ENCODE measurements around the gene RNF26.
A peak's percentile ranks its signal among the peaks of the same experiment; 100 is the strongest.

Gene RNF26

GRCh38 chr11:119310682-119311052, 23.7 kb upstream of the RNF26 start:
- TF ChIP-seq POLR2A (IDR thresholded peaks at IDR 0.05; ENCODE audit: low read depth, low read length) (no peak), PAX5 (IDR thresholded peaks at IDR 0.05; ENCODE audit: insufficient read depth, low read length, severe bottlenecking) (no peak), POU2F2 (IDR thresholded peaks at IDR 0.05; ENCODE audit: low read depth, low read length) (no peak), POLR2AphosphoS5 (IDR thresholded peaks at IDR 0.05; ENCODE audit: low read depth, low read length) (no peak), SPI1 (IDR thresholded peaks at IDR 0.05; ENCODE audit: low read depth, low read length) (no peak), TAF1 (IDR thresholded peaks at IDR 0.05; ENCODE audit: low read depth, low read length) (no peak)
- FAIRE-seq (no peak), DNase-seq (ENCODE audit: insufficient read length, low spot score) (no peak)

DNA sequence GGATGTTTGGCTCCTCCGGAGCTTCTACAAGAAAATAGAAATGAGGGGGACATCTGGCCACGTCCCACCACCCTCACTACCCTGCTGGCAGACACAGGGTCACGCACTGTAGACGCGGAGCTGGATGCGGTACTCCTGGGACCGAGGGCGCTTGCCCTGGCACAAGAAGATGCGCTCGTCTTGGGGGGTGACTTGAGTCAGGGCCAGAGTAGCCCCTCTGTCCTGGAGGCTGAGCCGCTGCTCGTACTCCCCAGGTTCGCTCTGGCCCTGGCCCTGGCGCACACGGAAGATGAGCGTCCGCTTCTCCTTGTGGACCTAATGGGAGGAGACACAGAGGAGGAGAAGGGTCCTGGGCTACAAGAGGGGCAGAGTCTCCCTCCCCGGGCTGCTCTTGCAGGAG, 19.6 kb upstream of the RNF26 start:
- FAIRE-seq (no peak), DNase-seq (ENCODE audit: insufficient read length, low spot score) (no peak)
- TF ChIP-seq TAF1 (IDR thresholded peaks at IDR 0.05; ENCODE audit: low read depth, low read length), result no peak
- TF ChIP-seq PAX5 (IDR thresholded peaks at IDR 0.05; ENCODE audit: insufficient read depth, low read length, severe bottlenecking), result no peak
- TF ChIP-seq POU2F2 (IDR thresholded peaks at IDR 0.05; ENCODE audit: low read depth, low read length), result no peak
- no peak for TF ChIP-seq POLR2AphosphoS5 (IDR thresholded peaks at IDR 0.05; ENCODE audit: low read depth, low read length)
- TF ChIP-seq SPI1 (IDR thresholded peaks at IDR 0.05; ENCODE audit: low read depth, low read length), result no peak
- TF ChIP-seq POLR2A (IDR thresholded peaks at IDR 0.05; ENCODE audit: low read depth, low read length), result no peak

GRCh38 chr11:119315131-119316015, 19.0 kb upstream of the RNF26 start:
- DNase-seq (ENCODE audit: insufficient read length, low spot score) (no peak), FAIRE-seq (peak; percentile 82)

GRCh38 chr11:119316016-119316728, 18.2 kb upstream of the RNF26 start:
- DNase-seq (ENCODE audit: insufficient read length, low spot score) (no peak), FAIRE-seq (no peak)
- no peak for TF ChIP-seq POLR2A (IDR thresholded peaks at IDR 0.05; ENCODE audit: low read depth, low read length)
- TF ChIP-seq POU2F2 (IDR thresholded peaks at IDR 0.05; ENCODE audit: low read depth, low read length), result no peak
- no peak for TF ChIP-seq TAF1 (IDR thresholded peaks at IDR 0.05; ENCODE audit: low read depth, low read length)
- no peak for TF ChIP-seq POLR2AphosphoS5 (IDR thresholded peaks at IDR 0.05; ENCODE audit: low read depth, low read length)
- no peak for TF ChIP-seq PAX5 (IDR thresholded peaks at IDR 0.05; ENCODE audit: insufficient read depth, low read length, severe bottlenecking)
- no peak for TF ChIP-seq SPI1 (IDR thresholded peaks at IDR 0.05; ENCODE audit: low read depth, low read length)

More at GRCh38 chr11:119315131-119316015, 19.0 kb upstream of the RNF26 start:
- TF ChIP-seq POU2F2 (IDR thresholded peaks at IDR 0.05; ENCODE audit: low read depth, low read length) (no peak), PAX5 (IDR thresholded peaks at IDR 0.05; ENCODE audit: insufficient read depth, low read length, severe bottlenecking) (no peak), SPI1 (IDR thresholded peaks at IDR 0.05; ENCODE audit: low read depth, low read length) (no peak), TAF1 (IDR thresholded peaks at IDR 0.05; ENCODE audit: low read depth, low read length) (no peak), POLR2A (IDR thresholded peaks at IDR 0.05; ENCODE audit: low read depth, low read length) (no peak), POLR2AphosphoS5 (IDR thresholded peaks at IDR 0.05; ENCODE audit: low read depth, low read length) (no peak)

DNA sequence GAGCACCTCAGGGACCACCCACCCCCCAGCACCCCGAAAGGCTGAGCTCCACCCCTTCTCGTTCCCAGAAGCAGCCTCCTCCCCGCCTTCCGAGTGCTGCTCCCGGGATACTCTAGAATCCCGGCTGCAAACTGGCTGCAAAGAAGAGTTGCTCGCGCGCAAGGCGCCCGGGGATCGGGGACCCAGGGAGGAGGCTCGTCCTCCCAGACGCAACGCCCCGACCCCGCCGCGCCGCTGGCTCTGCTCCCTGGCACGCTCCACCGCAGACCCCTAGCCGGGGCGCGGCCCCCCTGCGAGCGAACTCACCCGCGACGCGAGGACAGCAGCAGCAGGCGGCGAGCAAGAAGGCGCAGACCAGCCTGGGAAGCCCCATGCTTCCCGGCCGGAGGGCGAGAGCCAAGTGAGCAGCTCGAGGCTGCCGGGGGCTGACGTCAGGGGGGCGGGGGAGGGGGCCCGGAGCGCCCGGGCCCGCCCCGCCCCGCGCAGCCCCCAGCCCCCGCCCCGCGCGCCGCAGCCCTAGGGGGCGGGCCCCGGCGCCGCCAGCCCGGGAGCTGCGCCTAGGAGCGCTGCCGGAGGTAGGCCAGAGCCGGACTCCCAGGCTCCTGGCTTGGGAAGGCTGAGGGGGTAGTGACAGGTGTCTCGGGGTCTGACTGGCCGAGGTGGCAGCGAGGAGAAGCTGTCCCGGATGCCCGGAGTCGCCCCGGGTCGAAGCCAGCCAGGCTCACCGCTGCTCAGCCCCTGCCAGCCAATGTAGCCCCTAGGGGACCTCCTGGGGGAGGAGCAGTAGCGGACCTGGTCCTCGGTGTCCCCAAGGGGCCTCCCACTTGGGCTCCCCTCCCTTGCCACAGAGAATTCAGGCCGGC, 17.4 kb upstream of the RNF26 start, which contains the start of gene MCAM:
Gene MCAM (minus strand): TSS at position 402 of the 863 bp plus-strand sequence. CDS start 29 bp downstream, at position 373.
- no peak for FAIRE-seq
- peak; percentile 21 for DNase-seq (ENCODE audit: insufficient read length, low spot score)
- TF ChIP-seq TAF1 (IDR thresholded peaks at IDR 0.05; ENCODE audit: low read depth, low read length) (no peak), PAX5 (IDR thresholded peaks at IDR 0.05; ENCODE audit: insufficient read depth, low read length, severe bottlenecking) (no peak)

DNA sequence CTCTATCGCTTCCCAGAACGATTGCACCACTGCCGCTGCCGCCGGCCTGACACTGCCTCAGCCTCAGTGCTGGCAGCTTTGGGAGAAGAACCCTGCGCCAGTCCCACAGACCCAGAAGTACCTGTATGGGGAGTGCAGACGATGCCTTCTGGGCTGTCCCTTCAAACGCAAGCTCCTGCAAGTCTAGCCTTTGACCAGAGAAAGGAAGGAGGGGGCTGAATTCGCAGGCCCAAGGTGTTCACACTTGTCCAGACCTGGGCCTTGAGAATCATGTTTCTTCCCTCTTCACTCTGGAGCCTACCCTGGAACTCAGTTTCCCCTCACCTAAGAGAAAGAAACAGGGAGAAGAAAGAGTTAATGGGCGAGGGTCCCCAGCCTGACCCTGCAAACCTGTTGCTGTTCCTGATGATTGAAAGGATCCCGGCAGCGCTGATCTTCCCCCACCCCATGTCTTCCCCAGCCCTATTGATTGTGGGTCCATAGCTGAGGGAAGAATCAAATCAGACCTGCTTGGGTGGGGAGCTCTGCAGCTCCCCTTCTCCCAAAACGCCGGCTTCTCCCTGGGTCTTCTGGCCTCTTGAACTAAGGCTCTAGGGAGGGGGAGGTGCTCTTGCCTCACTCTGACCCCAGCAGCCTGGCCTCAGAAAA, 16.6 kb upstream of the RNF26 start:
- FAIRE-seq (no peak), DNase-seq (ENCODE audit: insufficient read length, low spot score) (no peak)

DNA sequence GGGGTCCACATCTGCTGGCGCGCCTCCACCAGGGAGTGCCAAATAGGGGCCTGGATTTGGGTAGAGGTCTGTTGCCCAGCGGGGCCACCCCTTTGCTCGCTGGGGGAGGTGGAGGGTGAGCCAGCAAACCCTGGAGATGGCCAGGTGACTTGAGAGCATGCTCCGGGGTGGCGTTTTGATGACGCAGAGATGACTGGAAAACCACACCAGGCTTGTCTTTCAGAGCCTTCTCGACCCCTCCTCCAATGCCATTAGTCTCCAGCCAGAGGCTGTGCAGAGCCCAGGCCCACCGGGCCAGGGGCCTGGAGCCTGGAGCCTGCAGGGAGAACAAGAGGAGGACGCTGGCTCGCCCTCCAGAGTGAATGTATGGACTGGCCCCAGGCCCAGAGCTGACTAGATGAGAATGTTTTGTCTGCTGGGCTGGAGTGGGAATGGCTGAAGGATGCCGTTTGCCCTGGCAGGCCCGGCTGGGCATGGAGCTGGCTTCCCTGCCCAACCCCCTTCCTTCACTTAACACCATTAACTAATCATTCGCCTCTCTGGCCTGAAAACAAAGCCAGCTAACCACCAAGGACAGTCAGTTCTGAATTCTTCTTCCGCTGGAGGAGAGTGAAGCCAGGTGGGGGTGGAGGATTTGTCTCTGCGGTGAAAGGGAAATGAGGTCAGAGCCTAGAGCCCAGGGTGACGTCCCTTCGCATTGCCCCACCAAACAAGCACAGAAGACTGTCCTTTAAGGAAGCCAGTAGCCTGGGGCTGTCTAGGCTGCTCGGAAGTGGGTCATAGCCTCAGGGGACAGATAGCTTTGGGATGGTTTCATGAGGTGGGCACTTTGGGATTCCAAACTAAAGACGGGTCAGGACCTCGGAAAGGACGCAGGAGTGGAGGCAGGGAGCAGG, 15.8 kb upstream of the RNF26 start:
- DNase-seq (ENCODE audit: insufficient read length, low spot score) (peak; percentile 7), FAIRE-seq (no peak)
- TF ChIP-seq SPI1 (IDR thresholded peaks at IDR 0.05; ENCODE audit: low read depth, low read length) (no peak), POLR2A (IDR thresholded peaks at IDR 0.05; ENCODE audit: low read depth, low read length) (no peak), PAX5 (IDR thresholded peaks at IDR 0.05; ENCODE audit: insufficient read depth, low read length, severe bottlenecking) (no peak), TAF1 (IDR thresholded peaks at IDR 0.05; ENCODE audit: low read depth, low read length) (no peak), POU2F2 (IDR thresholded peaks at IDR 0.05; ENCODE audit: low read depth, low read length) (no peak), POLR2AphosphoS5 (IDR thresholded peaks at IDR 0.05; ENCODE audit: low read depth, low read length) (no peak)

More for the DNA sequence above, 16.6 kb upstream of the RNF26 start:
- no peak for TF ChIP-seq SPI1 (IDR thresholded peaks at IDR 0.05; ENCODE audit: low read depth, low read length)
- no peak for TF ChIP-seq POLR2A (IDR thresholded peaks at IDR 0.05; ENCODE audit: low read depth, low read length)
- no peak for TF ChIP-seq TAF1 (IDR thresholded peaks at IDR 0.05; ENCODE audit: low read depth, low read length)
- no peak for TF ChIP-seq PAX5 (IDR thresholded peaks at IDR 0.05; ENCODE audit: insufficient read depth, low read length, severe bottlenecking)
- TF ChIP-seq POLR2AphosphoS5 (IDR thresholded peaks at IDR 0.05; ENCODE audit: low read depth, low read length), result no peak
- TF ChIP-seq POU2F2 (IDR thresholded peaks at IDR 0.05; ENCODE audit: low read depth, low read length), result no peak
